Spinal cord (tissue), 10 donors: ENCODE measurements around the gene MAPKAPK5. TPM values are rescaled to one million over a fixed set of nuclear protein-coding genes. Genes with fewer than 3 reads are reported as not detected.
"Not testable (repeated sequence)": the region's sequence is repeated elsewhere in the genome, so short reads cannot be mapped to it uniquely, and the experiment has no call there.

Experiments used
- DNase-seq, 6 donors: peaks; one replicate each; pipeline versions ENCODE4 v3.0.0 to v3.0.0-alpha.2; 2013 to 2015; ENCODE audit warnings: low spot score in 6 of 6, low read depth in 4 of 6
- H3K27ac ChIP-seq: one replicate; pipeline ENCODE4 v1.5.1; 2013; ENCODE audit warnings: low read depth, low read length, control low read depth
- H3K27me3 ChIP-seq: one replicate; pipeline ENCODE4 v1.6.1; 2013; ENCODE audit warnings: low read length; ENCODE audit not compliant: control insufficient read depth, insufficient read depth
- H3K36me3 ChIP-seq: one replicate; pipeline ENCODE4 v1.6.1; 2013; ENCODE audit warnings: low read length; ENCODE audit not compliant: control insufficient read depth, insufficient read depth
- H3K4me1 ChIP-seq: one replicate; pipeline ENCODE4 v1.6.1; 2013; ENCODE audit warnings: low read length; ENCODE audit not compliant: control insufficient read depth, insufficient read depth
- H3K4me3 ChIP-seq: one replicate; pipeline ENCODE4 v1.5.1; 2013; ENCODE audit warnings: low read depth, low read length, control low read depth
- H3K9me3 ChIP-seq: one replicate; pipeline ENCODE4 v1.6.1; 2013; ENCODE audit warnings: low read length; ENCODE audit not compliant: control insufficient read depth, insufficient read depth
- WGBS: methylation state at CpG from one replicate; pipeline ENCODE4 v1.1.5; 2013; ENCODE audit warnings: missing lambda C conversion rate; ENCODE audit not compliant: insufficient coverage; 5-methylcytosine and 5-hydroxymethylcytosine counted together
- polyA plus RNA-seq, 2 donors: library from polyadenylated mRNA; unstranded; fragments of 120-200 nt; gene quantifications; one replicate each; pipeline ENCODE4 v1.2.1, GENCODE V29; 2013; ENCODE audit not compliant: insufficient read length in 2 of 2
- small RNA-seq: library from RNA; depleted of rRNA; stranded (forward); fragments of <200 nt; gene quantifications from one replicate; pipeline ENCODE3, GENCODE V24; 2014; ENCODE audit warnings: low replicate concordance
- total RNA-seq, 2 donors: library from RNA; depleted of rRNA in 1 of 2; stranded (reverse); fragments of 120-200 nt in 1 of 2; fragments of >200 nt in 1 of 2; gene quantifications; one replicate each; pipeline versions ENCODE4 v1.2.3 to v1.2.4, GENCODE V29; 2013 to 2014
- donor health status: healthy.

MAPKAPK5 gene
- total and polyA plus RNA-seq, 4 donors: 39.1 to 54.8 (median 47.8) TPM

DNA sequence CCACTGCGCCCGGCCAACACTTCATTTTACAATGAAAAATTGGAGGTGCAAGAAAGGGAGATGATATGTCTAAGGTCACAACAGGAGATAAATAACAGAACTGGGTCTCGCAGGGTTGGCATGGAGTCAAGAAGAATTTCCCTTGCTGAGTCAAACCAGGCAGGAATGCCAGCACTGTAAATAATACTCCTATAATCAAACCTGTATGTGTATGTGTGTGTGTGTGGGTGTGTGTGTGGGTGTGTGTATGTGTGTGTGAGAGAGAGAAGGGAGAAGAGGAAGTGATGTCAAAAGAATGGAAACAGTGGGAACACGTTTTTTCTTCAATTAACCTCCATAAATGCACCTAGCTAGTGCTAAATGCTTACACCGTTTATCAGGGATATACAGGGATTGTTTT is 100.5 kb downstream of the MAPKAPK5 start:
- Histone ChIP-seq H3K4me3 (no peak overlapping the region), H3K4me1 (no peaks in the 10 kb centered on the region), H3K36me3 (no peaks in the 10 kb centered on the region), H3K27ac (no peak overlapping the region), H3K9me3 (no peaks in the 10 kb centered on the region), H3K27me3 (no peaks in the 10 kb centered on the region)
- no peak for DNase-seq
- WGBS: no CpG with 5 or more reads among the region's 5 CpGs

DNA sequence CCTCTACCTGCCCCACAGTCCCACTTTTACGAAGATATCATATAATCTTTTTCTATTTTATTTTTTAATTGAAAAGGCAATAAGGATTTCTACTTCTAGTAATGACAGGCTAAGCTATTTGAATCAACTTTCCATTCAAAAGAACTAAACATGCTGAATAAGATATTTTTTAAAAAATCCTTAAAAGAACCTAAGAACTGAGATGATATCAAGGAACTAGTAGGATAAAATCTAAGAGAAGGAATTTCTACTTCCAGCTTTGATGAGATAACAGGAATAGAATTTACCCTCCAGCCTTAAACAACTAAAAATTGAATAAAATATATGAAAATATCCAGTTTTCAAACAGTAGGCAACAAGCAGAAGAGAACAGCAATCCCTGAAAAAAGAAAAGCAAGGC is 101.9 kb downstream of the MAPKAPK5 start:
- DNase-seq: no peak
- WGBS: no CpG with 5 or more reads among the region's 1 CpG
- no peaks in the 10 kb centered on the region for H3K4me1 ChIP-seq

DNA sequence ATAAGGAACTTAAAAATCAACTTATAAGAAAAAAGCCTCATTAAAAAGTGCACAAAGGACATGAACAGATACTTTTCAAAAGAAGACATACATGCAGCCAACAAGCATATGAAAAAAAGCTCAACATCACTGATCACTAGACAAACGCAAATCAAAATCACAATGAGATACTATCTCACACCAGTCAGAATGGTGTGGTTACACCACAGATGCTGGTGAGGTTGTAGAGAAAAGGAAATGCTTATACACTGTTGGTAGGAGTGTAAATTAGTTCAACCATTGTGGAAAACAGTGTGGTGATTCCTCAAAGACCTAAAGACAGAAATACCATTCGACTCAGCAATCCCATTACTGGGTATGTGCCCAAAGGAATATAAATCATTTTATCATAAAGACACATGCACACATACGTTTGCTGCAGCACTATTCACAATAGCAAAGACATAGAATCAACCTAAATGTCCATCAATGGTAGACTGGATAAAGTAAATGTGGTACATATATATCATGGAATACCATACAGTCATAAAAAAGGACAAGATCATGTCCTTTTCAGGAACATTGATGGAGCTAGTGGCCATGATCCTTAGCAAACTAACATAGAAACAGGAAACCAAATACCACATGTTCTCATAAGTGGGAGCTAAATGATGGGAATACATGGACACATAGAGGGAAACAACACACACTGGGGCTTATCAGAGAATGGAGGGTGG is 109.1 kb downstream of the MAPKAPK5 start:
- not testable (repeated sequence) for H3K27me3 ChIP-seq, H3K9me3 ChIP-seq, H3K36me3 ChIP-seq, H3K4me1 ChIP-seq, H3K27ac ChIP-seq, H3K4me3 ChIP-seq, DNase-seq
- no CpG with 5 or more reads among the region's 3 CpGs for WGBS

More for the DNA sequence above, 101.9 kb downstream of the MAPKAPK5 start:
- Histone ChIP-seq H3K36me3 (no peaks in the 10 kb centered on the region), H3K27ac (no peak overlapping the region), H3K9me3 (no peaks in the 10 kb centered on the region), H3K27me3 (no peaks in the 10 kb centered on the region), H3K4me3 (no peak overlapping the region)

Small RNA genes lying within 50 kb of the gene (small RNA-seq; reads per million reads assigned to genes)
- gene MIR6761: 0.16 reads per million

Other genes starting within 250 kb of the MAPKAPK5 start
- gene ATXN2, start 242.9 kb upstream of the MAPKAPK5 start, total RNA-seq: 10 to 100 TPM; 51.7 to 63.8 TPM
- 10 to 100 TPM; 85.0 to 99.2 TPM for gene ATXN2, start 242.9 kb upstream of the MAPKAPK5 start, polyA plus RNA-seq
- gene BRAP, start 156.3 kb upstream of the MAPKAPK5 start, total RNA-seq: 10 to 100 TPM; 20.3 to 25.8 TPM
- gene BRAP, start 156.3 kb upstream of the MAPKAPK5 start, polyA plus RNA-seq: 10 to 100 TPM; 18.6 to 19.6 TPM
- 10 to 100 TPM; 16.4 to 22.4 TPM for gene ACAD10, start 156.2 kb upstream of the MAPKAPK5 start, total RNA-seq
- 10 to 100 TPM; 19.3 to 33.4 TPM for gene ACAD10, start 156.2 kb upstream of the MAPKAPK5 start, polyA plus RNA-seq
- gene ALDH2, start 75.3 kb upstream of the MAPKAPK5 start, total RNA-seq: 10 to 100 TPM; 45.4 to 65.8 TPM
- 100 to 1,000 TPM; 150 to 172 TPM for gene ALDH2, start 75.3 kb upstream of the MAPKAPK5 start, polyA plus RNA-seq
- gene TMEM116, start 170.9 kb downstream of the MAPKAPK5 start, total RNA-seq: 10 to 100 TPM; 22.2 to 23.2 TPM
- 10 to 100 TPM; 12.3 to 13.3 TPM for gene TMEM116, start 170.9 kb downstream of the MAPKAPK5 start, polyA plus RNA-seq
- 10 to 100 TPM; 41.0 to 95.7 TPM for gene ERP29, start 171.2 kb downstream of the MAPKAPK5 start, total RNA-seq
- gene ERP29, start 171.2 kb downstream of the MAPKAPK5 start, polyA plus RNA-seq: 100 to 1,000 TPM; 108 to 130 TPM